Smooth muscle cell (in vitro differentiated cells): ENCODE data around the gene SREBF2. TPM values are rescaled to one million over a fixed set of nuclear protein-coding genes. Genes with fewer than 3 reads are reported as not detected.

Source experiments
- DNase-seq: peaks from one replicate; lab custom pipeline; 2025; ENCODE audit not compliant: unreplicated experiment; lab: John Stamatoyannopoulos, UW
- H2AFZ ChIP-seq: fragments of 200-600 bp; sonication (generic); 2 replicates; pipeline ENCODE4 v1.6.0; 2016; ENCODE audit warnings: antibody characterized with exemption, low read depth, mild to moderate bottlenecking
- H3F3A ChIP-seq: fragments of 200-600 bp; sonication (generic); 2 replicates; pipeline ENCODE4 v1.6.0; 2017; ENCODE audit warnings: antibody characterized with exemption, low read depth
- H3K27ac ChIP-seq: fragments of 200-600 bp; sonication (generic); 2 replicates; pipeline ENCODE4 v1.5.1; 2016; ENCODE audit warnings: low read depth, mild to moderate bottlenecking
- H3K27me3 ChIP-seq: fragments of 200-600 bp; sonication (generic); 2 replicates; pipeline ENCODE4 v1.6.1; 2016; ENCODE audit warnings: low read depth, mild to moderate bottlenecking
- H3K36me3 ChIP-seq: fragments of 200-600 bp; sonication (generic); 2 replicates; pipeline ENCODE4 v1.5.1; 2016; ENCODE audit warnings: low read depth
- H3K4me1 ChIP-seq: fragments of 200-600 bp; sonication (generic); 2 replicates; pipeline ENCODE4 v1.5.1; 2016; ENCODE audit warnings: low read depth
- H3K4me2 ChIP-seq: fragments of 200-600 bp; sonication (generic); 2 replicates; pipeline ENCODE4 v1.6.0; 2016; ENCODE audit warnings: mild to moderate bottlenecking
- H3K4me3 ChIP-seq: fragments of 200-600 bp; sonication (generic); 2 replicates; pipeline ENCODE4 v1.5.1; 2016; ENCODE audit warnings: mild to moderate bottlenecking
- H3K79me2 ChIP-seq: fragments of 200-600 bp; sonication (generic); 2 replicates; pipeline ENCODE4 v1.6.0; 2016; ENCODE audit warnings: low read depth, mild to moderate bottlenecking
- H3K9ac ChIP-seq: fragments of 200-600 bp; sonication (generic); 2 replicates; pipeline ENCODE4 v1.6.0; 2016; ENCODE audit warnings: low read depth
- H3K9me3 ChIP-seq: fragments of 200-600 bp; sonication (generic); replicated peaks from 2 replicates; pipeline ENCODE4 v1.5.1; 2016; ENCODE audit warnings: low read depth
- H4K20me1 ChIP-seq: fragments of 200-600 bp; sonication (generic); 2 replicates; pipeline ENCODE4 v1.6.0; 2016; ENCODE audit warnings: low read depth
- WGBS: methylation state at CpG from one replicate; pipeline ENCODE4 v1.1.7; 2016; ENCODE audit warnings: low lambda C conversion rate; 5-methylcytosine and 5-hydroxymethylcytosine counted together
- polyA plus RNA-seq: library from polyadenylated mRNA; unstranded; fragments of >200 nt; fragmentation: Nextera tagmentation; extraction: Ambion mirVana; gene quantifications from 2 replicates; pipeline ENCODE4 v1.2.1, GENCODE V29; 2016
- total RNA-seq: library from RNA; depleted of rRNA; stranded (reverse); fragments of >200 nt; gene quantifications from 2 replicates; pipeline ENCODE4 v1.2.3, GENCODE V29; 2014
- TF ChIP-seq, protein P1 (sequence below): fragments of 200-600 bp; sonication (generic); IDR thresholded peaks from 2 replicates; pipeline ENCODE4 v1.5.1; 2017; ENCODE audit warnings: borderline replicate concordance, mild to moderate bottlenecking, antibody characterized with exemption; ENCODE audit not compliant: insufficient read depth, poor library complexity, severe bottlenecking

SREBF2 gene
- total and polyA plus RNA-seq, 2 experiments from 2014 or later: 62.9 to 78.2 TPM

DNA sequence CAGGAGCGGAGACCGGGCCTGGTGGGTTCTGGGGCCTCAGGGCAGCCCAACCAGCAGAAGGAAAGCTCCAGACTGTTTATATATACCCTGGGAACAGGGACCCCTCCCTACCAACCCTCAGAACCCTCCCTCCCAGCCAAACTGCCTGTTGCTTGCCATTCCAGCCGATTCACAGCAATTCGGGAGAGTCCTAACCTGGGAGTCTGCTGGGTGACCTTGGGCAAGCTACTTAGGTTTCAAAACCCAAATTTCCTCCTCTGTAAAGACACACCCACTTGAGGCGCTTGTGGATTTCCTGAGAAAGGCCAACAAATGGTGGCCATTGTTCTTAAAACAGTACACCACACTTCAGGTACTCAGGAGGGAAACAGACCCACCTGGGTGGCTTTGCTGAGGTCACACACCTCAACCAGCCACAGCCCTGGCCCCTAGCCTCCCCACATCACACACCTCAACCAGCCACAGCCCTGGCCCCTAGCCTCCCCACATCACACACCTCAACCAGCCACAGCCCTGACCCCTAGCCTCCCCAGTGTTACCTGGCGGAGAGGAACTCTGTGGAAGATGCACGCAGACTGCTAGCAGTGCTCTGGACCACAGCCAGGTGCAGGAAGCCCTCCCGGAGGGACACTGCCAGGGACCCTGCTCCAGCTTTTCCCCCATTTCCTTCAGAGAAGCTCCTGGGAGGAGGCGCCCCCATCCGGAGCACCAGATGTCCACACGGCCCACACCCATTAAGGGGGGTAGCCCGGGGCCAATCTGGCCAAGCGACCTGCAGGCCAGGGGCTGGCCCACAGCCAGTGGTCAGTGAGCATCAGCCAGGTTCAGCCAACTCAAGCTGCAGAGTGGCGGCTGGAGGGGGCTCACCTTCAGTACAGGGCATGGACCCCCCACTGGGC is 75.8 kb downstream of the SREBF2 start:
- Histone ChIP-seq H3K4me3 (no peak overlapping the region), H3K4me1 (peaks cover 4% of the 10 kb centered on the region), H3K9me3 (no peaks in the 10 kb centered on the region), H3K36me3 (no peaks in the 10 kb centered on the region), H3F3A (no peaks in the 10 kb centered on the region), H3K4me2 (no peak overlapping the region), H2AFZ (no peak overlapping the region), H3K27me3 (peaks cover 51% of the 10 kb centered on the region), H3K79me2 (no peaks in the 10 kb centered on the region), H3K9ac (no peak overlapping the region), H3K27ac (no peak overlapping the region), H4K20me1 (peaks cover 55% of the 10 kb centered on the region)
- TF ChIP-seq, protein P1, sequence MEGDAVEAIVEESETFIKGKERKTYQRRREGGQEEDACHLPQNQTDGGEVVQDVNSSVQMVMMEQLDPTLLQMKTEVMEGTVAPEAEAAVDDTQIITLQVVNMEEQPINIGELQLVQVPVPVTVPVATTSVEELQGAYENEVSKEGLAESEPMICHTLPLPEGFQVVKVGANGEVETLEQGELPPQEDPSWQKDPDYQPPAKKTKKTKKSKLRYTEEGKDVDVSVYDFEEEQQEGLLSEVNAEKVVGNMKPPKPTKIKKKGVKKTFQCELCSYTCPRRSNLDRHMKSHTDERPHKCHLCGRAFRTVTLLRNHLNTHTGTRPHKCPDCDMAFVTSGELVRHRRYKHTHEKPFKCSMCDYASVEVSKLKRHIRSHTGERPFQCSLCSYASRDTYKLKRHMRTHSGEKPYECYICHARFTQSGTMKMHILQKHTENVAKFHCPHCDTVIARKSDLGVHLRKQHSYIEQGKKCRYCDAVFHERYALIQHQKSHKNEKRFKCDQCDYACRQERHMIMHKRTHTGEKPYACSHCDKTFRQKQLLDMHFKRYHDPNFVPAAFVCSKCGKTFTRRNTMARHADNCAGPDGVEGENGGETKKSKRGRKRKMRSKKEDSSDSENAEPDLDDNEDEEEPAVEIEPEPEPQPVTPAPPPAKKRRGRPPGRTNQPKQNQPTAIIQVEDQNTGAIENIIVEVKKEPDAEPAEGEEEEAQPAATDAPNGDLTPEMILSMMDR: no peak
- no peak for DNase-seq
- WGBS: 86% methylated on average over 14 of the region's 14 CpGs

DNA sequence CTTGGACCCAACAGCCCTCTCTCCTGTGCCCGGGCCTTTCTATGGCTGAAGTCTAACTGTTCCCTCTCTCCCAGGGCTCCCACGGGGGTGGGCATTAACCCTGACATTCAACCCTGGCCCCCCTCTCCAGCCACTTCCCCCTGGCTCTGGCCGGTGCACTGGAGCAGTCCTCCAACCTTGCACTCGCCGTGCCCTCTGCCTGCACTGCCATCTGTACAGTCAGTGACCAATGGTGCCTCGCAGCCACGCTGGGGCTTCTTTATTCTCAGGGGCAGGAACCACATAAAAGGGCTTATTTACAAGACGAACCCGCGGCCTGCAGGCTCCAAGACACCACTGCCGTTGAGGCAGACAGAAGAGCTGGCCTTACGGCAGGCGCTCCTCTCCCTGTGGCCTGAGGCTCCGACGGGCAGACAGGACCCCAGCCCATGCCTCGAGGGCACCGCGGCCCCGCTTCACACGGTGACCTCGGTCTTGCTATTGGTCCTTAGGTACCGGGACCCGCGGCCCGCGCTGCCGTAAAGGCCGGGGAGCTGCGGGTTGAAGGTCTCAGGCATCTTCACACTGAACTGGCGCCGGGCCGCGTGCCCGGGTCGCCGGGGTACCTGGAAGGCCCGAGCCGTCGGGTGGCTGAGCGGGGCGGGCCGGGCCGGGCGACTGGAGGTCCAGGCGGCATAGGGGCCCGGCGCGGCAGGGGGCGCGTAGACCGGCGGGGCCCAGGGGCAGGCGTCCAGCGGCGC is 76.6 kb downstream of the SREBF2 start:
- TF ChIP-seq, protein P1: no peak
- Histone ChIP-seq H4K20me1 (peaks cover 55% of the 10 kb centered on the region), H3K79me2 (no peaks in the 10 kb centered on the region), H3K4me2 (peak overlapping the region; percentile 89), H3F3A (no peaks in the 10 kb centered on the region), H3K4me1 (peaks cover 4% of the 10 kb centered on the region), H3K9ac (no peak overlapping the region), H3K27ac (no peak overlapping the region), H3K9me3 (no peaks in the 10 kb centered on the region), H3K27me3 (peaks cover 57% of the 10 kb centered on the region), H2AFZ (no peak overlapping the region), H3K36me3 (no peaks in the 10 kb centered on the region), H3K4me3 (peak overlapping the region; percentile 38)
- DNase-seq: no peak
- WGBS: 32% methylated on average over 26 of the region's 55 CpGs

DNA sequence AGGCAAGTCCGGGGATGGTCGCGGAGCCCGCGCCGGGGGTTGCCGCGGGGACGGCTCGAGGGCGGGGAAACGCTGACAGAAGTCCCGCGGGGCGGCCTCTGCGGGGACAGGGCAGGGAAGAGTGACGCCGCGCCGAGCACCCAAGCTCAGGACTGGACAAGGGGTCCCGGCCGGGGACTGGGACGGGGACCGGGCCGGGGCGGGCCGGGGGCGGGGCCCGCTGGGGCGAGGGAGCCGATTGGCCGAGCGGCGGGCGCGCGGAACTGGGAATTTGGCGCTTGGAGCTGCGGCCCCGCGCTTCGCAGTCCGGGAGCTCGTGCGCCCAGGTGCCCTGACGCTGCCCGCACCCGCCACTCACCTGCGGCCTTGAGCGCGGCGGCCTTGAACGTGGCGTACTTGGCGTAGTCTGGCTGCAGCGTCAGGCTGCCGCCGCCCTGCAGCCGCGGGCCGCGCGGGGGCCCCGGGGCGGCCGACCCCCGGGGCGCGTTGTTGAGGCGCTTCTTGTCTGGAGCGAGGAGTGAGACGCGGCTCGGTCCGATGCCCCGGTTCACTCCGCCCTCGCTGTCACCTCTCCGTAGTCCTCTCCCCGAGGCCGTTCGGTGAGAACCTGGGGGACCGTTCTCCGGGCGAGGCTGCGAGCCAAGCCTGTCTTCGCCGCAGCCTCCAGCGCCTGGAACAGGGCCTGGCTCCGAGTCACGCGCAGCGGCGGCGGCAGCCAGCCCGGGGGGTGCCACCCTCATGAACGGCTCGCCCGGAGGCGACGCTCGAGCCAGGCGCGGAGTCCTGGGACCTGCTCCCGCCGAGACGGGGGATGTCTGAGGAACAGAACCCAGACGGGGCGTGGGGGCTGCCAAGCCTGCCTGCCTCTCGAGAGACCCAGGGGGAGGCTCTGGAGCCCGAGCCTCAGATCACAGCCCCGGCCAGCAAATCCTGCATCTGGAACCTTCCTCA is 77.4 kb downstream of the SREBF2 start:
- 7% methylated on average over 57 of the region's 112 CpGs for WGBS
- DNase-seq: no peak
- Histone ChIP-seq H3K4me2 (peak overlapping the region; percentile 89), H3K9me3 (no peaks in the 10 kb centered on the region), H3K79me2 (no peaks in the 10 kb centered on the region), H3K9ac (no peak overlapping the region), H3K4me3 (peak overlapping the region; percentile 38), H3K4me1 (peaks cover 7% of the 10 kb centered on the region), H3K27ac (no peak overlapping the region), H3F3A (no peaks in the 10 kb centered on the region), H4K20me1 (peaks cover 55% of the 10 kb centered on the region), H2AFZ (no peak overlapping the region), H3K27me3 (peaks cover 66% of the 10 kb centered on the region), H3K36me3 (no peaks in the 10 kb centered on the region)
- TF ChIP-seq, protein P1: no peak
